Transverse colon (tissue), 3 donors: ENCODE data around the gene NES.

Experiments used
- CTCF ChIP-seq, 5 experiments: fragments of 200-600 bp in 3 of 5; fragments of 450-650 bp in 2 of 5; sonication (generic) in 3 of 5; IDR thresholded peaks; 1 replicate in 2 of 5; 2 replicates in 3 of 5; pipeline ENCODE4 v1.5.1; 2016 to 2017; ENCODE audit warnings: antibody characterized with exemption in 5 of 5, inconsistent platforms in 3 of 5, mild to moderate bottlenecking in 2 of 5, moderate library complexity in 1 of 5
- POLR2A ChIP-seq: fragments of 450-650 bp; IDR thresholded peaks from one replicate; pipeline ENCODE4 v1.6.1; 2016; ENCODE audit warnings: antibody characterized with exemption, mild to moderate bottlenecking, moderate library complexity

GRCh38 chr1:156622581-156623297 lies 54.5 kb downstream of the NES start:
- TF ChIP-seq CTCF (IDR thresholded peaks at IDR 0.05) (no peak), POLR2A (no peak)
